IMR-90 (cell line): ENCODE data around the gene ZNF747.

ENCODE experiments used
- BHLHE40 ChIP-seq: fragments of 150-350 bp; IDR thresholded peaks from 2 replicates; pipeline ENCODE4 v1.6.1; 2016; ENCODE audit warnings: mild to moderate bottlenecking, low read depth, low read length
- CEBPB ChIP-seq: IDR thresholded peaks from 2 replicates; pipeline ENCODE4 v1.6.1; 2012; ENCODE audit warnings: low read depth, low read length, improper control_type of control experiment
- CTCF ChIP-seq: conservative IDR thresholded peaks from 2 replicates; pipeline ENCODE4 v1.5.1; 2012; ENCODE audit warnings: mild to moderate bottlenecking, low read depth, low read length, improper control_type of control experiment
- FOS ChIP-seq: fragments of 150-350 bp; IDR thresholded peaks from 2 replicates; pipeline ENCODE4 v1.6.1; 2016; ENCODE audit warnings: low read depth, low read length
- POLR2A ChIP-seq: IDR thresholded peaks from 2 replicates; pipeline ENCODE4 v1.6.1; 2012; ENCODE audit warnings: mild to moderate bottlenecking, low read depth, low read length

DNA sequence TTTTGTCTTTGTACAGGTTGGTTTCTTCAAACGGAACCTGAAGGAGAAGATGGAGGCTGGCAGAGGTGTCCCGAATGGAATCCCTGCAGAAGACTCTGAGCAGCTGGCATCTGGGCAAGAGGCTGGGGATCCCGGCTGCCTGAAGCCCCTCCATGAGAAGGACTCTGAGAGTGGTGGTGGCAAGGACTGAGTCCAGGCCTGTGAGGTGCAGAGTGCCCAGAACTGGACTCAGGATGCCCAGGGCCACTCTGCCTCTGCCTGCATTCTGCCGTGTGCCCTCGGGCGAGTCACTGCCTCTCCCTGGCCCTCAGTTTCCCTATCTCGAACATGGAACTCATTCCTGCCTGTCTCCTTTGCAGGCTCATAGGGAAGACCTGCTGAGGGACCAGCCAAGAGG, 13.2 kb downstream of the ZNF747 start:
- TF ChIP-seq CTCF (no peak), FOS (no peak), POLR2A (no peak), BHLHE40 (no peak), CEBPB (no peak)
